ENCODE measurements around the gene CHM.
"Not testable (repeated sequence)": the region's sequence is repeated elsewhere in the genome, so short reads cannot be mapped to it uniquely, and the experiment has no call there.

Gene CHM

GRCh38 chrX:85963736-85964135 lies 83.6 kb downstream of the CHM start:
- Histone ChIP-seq H3K27ac (no peak overlapping the region), H3K4me3 (no peak overlapping the region), H3K4me1 (peaks cover 0 to 44% (median 0%) of the 10 kb centered on the region in 10 experiments; a peak in 4 of 20 replicates), H3K4me2 (peak overlapping the region in 2 of 11 experiments; percentile 43 to 47; a peak in 3 of 22 replicates), H3K9ac (no peak overlapping the region), H3K36me3 (no peaks in the 10 kb centered on the region; a peak in 1 of 22 replicates), H3K27me3 (peaks cover 60 to 100% (median 93%) of the 10 kb centered on the region in 11 experiments), H4K20me1 (no peaks in the 10 kb centered on the region; a peak in 1 of 22 replicates), H3K9me3 (replicated peaks in 1 of 11) (no peaks in the 10 kb centered on the region)
- TF ChIP-seq Cebpa-rat (IDR thresholded peaks at IDR 0.05), result no peak

DNA sequence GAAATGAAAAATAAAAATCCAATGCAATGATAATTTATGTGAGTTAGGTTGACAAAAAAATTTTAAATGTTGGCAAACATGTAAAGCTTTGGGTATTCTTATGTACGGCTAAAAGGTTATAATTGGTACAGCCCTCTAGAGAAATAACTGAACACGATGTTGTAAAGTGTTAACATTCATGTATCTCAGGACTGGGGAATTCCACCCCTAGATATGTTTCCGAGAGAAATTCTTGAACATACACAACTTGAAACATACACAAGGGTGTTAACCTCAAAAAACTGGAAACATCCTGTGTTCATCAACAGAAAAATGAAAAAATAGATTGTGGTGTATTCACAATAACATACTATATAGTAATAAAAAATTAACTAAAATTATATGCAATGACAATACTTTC lies 91.8 kb downstream of the CHM start:
- H4K20me1 ChIP-seq, result no peaks in the 10 kb centered on the region; a peak in 1 of 22 replicates
- H3K27me3 ChIP-seq, result peaks cover 26 to 99% (median 81%) of the 10 kb centered on the region in 11 experiments
- peaks cover 12 to 43% (median 19%) of the 10 kb centered on the region in 11 experiments; a peak in 19 of 22 replicates for H3K9me3 ChIP-seq (replicated peaks in 1 of 11)
- no peaks in the 10 kb centered on the region for H3K4me1 ChIP-seq
- no peak overlapping the region for H3K4me3 ChIP-seq
- H3K36me3 ChIP-seq, result peaks cover 0 to 48% (median 11%) of the 10 kb centered on the region in 11 experiments; a peak in 11 of 22 replicates
- TF ChIP-seq Cebpa-rat (IDR thresholded peaks at IDR 0.05), result no peak
- no peak overlapping the region for H3K9ac ChIP-seq
- no peak overlapping the region for H3K27ac ChIP-seq
- H3K4me2 ChIP-seq, result no peak overlapping the region

DNA sequence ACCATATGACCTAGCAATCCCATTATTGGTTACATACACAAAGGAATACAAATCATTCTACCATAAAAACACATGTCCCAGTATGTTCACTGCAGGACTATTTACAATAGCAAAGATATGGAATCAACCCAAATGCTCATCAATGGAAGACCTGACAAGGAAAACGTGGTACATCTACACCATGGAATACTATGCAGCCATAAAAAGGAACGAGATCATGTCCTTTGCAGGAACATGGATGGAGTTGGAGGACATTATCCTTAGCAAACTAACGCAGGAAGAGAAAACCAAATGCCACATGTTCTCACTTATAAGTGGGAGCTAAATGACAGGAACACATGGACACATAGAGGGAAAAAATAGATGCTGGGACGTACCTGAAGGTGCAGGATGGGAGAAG lies 102.6 kb downstream of the CHM start:
- peaks cover 53 to 93% (median 86%) of the 10 kb centered on the region in 11 experiments for H3K27me3 ChIP-seq
- H4K20me1 ChIP-seq, H3K4me2 ChIP-seq, H3K4me3 ChIP-seq, H3K27ac ChIP-seq, H3K9ac ChIP-seq, H3K4me1 ChIP-seq: not testable (repeated sequence)
- peaks cover 18 to 35% (median 28%) of the 10 kb centered on the region in 11 experiments; a peak in 21 of 22 replicates for H3K36me3 ChIP-seq
- H3K9me3 ChIP-seq (replicated peaks in 1 of 11), result peaks cover 28 to 33% (median 32%) of the 10 kb centered on the region in 11 experiments

DNA sequence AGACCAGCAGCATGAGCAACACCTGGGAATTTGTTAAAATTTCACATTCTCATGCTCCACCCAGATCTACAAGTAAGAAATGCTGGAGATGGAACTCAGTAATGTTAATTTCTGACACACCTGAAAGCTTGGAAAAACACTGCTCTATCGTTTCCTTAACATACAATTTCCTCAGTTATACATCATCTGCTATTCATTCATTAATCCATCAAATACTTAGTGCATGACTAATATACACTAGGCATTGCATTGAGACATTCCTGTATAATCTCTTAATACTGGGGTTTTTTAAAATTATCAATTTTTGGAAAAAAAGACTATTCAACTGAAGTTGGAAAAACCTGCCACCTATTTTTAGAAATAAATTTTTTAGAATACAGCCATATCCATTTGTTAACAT lies 106.1 kb downstream of the CHM start:
- peaks cover 0 to 10% (median 0%) of the 10 kb centered on the region in 10 experiments; a peak in 2 of 20 replicates for H3K4me1 ChIP-seq
- H3K4me3 ChIP-seq, result no peak overlapping the region
- peaks cover 25 to 94% (median 84%) of the 10 kb centered on the region in 11 experiments for H3K27me3 ChIP-seq
- H4K20me1 ChIP-seq, result 0 out of 22 replicates have a peak, but pooled peaks cover 0 to 9% (median 0%) of the 10 kb centered on the region in 11 experiments
- H3K27ac ChIP-seq, result no peak overlapping the region
- H3K9me3 ChIP-seq (replicated peaks in 1 of 11), result peaks cover 16 to 21% (median 19%) of the 10 kb centered on the region in 11 experiments
- H3K9ac ChIP-seq, result no peak overlapping the region
- peaks cover 6 to 19% (median 14%) of the 10 kb centered on the region in 11 experiments; a peak in 19 of 22 replicates for H3K36me3 ChIP-seq
- TF ChIP-seq Cebpa-rat (IDR thresholded peaks at IDR 0.05), result no peak
- no peak overlapping the region for H3K4me2 ChIP-seq

DNA sequence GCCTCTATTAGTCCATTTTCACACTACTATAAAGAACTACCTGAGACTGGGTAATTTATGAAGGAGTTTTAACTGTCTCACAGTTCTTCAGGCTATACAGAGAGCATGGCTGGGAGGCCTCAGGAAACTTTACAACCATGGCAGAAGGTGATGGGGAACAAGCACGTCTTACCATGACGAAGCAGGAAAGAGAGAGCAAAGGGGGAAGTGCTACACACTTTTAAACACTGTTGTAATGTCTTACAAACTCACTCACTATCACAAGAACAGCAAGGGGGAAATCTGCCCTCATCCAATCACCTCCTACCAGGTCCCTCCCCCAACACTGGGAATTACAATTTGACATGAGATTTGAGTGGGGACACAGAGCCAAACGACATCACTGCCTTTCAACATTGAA lies 107.4 kb downstream of the CHM start:
- H3K27ac ChIP-seq, H4K20me1 ChIP-seq, H3K36me3 ChIP-seq, H3K4me1 ChIP-seq, H3K4me2 ChIP-seq, H3K4me3 ChIP-seq, H3K9ac ChIP-seq: not testable (repeated sequence)
- peaks cover 3 to 11% (median 7%) of the 10 kb centered on the region in 11 experiments for H3K9me3 ChIP-seq (replicated peaks in 1 of 11)
- H3K27me3 ChIP-seq, result peaks cover 22 to 94% (median 84%) of the 10 kb centered on the region in 11 experiments

DNA sequence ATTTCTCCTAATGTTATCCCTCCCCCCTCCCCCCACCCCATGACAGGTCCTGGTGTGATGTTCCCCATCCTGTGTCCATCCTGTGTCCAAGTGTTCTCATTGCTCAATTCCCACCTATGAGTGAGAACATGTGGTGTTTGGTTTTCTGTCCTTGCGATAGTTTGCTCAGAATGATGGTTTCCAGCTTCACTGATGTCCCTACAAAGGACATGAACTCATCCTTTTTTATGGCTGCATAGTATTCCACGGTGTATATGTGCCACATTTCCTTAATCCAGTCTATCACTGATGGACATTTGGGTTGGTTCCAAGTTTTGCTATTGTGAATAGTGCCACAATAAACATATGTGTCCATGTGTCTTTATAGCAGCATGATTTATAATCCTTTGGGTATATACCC lies 113.0 kb downstream of the CHM start:
- not testable (repeated sequence) for H3K4me2 ChIP-seq; H3K4me3 ChIP-seq; H3K36me3 ChIP-seq; H4K20me1 ChIP-seq; H3K9ac ChIP-seq; H3K27ac ChIP-seq; H3K4me1 ChIP-seq; H3K9me3 ChIP-seq (replicated peaks in 1 of 11)
- H3K27me3 ChIP-seq, result peaks cover 45 to 93% (median 86%) of the 10 kb centered on the region in 11 experiments

DNA sequence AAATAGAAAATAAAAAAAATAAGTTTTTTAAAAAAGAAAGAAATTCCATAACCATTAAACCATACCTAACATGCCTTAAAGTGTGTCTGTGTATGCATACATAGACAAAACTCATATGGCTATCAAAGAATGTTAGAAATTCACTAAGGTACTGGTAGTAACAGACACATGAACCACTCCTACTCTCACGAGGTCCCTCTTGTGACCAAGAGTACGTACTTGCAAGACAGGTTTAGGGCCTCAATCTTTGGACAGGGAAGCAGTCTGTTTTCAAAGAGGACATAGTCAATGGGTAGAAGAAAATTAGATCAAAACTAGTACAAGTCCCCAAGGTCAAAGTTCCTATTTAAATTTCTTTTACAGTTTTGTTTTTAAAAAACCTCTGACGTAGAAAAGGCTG lies 117.3 kb downstream of the CHM start:
- H4K20me1 ChIP-seq, result peaks cover 0 to 2% (median 0%) of the 10 kb centered on the region in 11 experiments; a peak in 1 of 22 replicates
- no peak overlapping the region for H3K4me2 ChIP-seq
- peaks cover 0 to 4% (median 0%) of the 10 kb centered on the region in 11 experiments; a peak in 3 of 22 replicates for H3K36me3 ChIP-seq
- peaks cover 57 to 93% (median 90%) of the 10 kb centered on the region in 11 experiments for H3K27me3 ChIP-seq
- H3K9ac ChIP-seq, result no peak overlapping the region
- no peak for TF ChIP-seq Cebpa-rat (IDR thresholded peaks at IDR 0.05)
- no peaks in the 10 kb centered on the region for H3K4me1 ChIP-seq
- H3K27ac ChIP-seq, result no peak overlapping the region
- H3K4me3 ChIP-seq, result no peak overlapping the region
- H3K9me3 ChIP-seq (replicated peaks in 1 of 11), result peaks cover 0 to 4% (median 3%) of the 10 kb centered on the region in 11 experiments; a peak in 4 of 22 replicates

GRCh38 chrX:85928606-85929005 lies 118.8 kb downstream of the CHM start:
- Histone ChIP-seq H3K4me2 (no peak overlapping the region), H3K4me3 (no peak overlapping the region), H3K36me3 (no peaks in the 10 kb centered on the region; a peak in 1 of 22 replicates), H3K9me3 (replicated peaks in 1 of 11) (no peaks in the 10 kb centered on the region), H3K27me3 (peaks cover 66 to 100% (median 95%) of the 10 kb centered on the region in 11 experiments), H3K4me1 (no peaks in the 10 kb centered on the region), H3K27ac (no peak overlapping the region), H3K9ac (no peak overlapping the region), H4K20me1 (no peaks in the 10 kb centered on the region; a peak in 1 of 22 replicates)
- TF ChIP-seq Cebpa-rat (IDR thresholded peaks at IDR 0.05), result no peak

DNA sequence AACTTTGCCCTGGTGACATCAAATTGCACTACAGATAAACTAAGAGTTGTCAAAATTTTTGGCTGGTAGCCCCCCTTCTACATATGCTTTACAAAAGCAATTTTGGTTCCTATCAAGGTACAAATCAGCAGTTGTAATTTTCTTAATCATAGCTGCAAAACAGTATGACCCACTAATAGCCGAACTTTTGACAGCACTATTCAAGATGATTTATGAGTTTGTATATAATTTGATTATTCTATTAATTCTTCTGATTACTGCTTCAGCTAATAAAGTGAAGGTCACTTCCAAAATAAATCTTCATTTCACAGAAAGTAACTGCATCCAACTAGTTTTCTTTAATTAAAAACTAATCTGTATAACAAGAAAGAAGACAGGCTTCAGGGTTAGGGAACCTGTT lies 119.6 kb downstream of the CHM start:
- H3K4me1 ChIP-seq, result no peaks in the 10 kb centered on the region
- no peak overlapping the region for H3K4me2 ChIP-seq
- H3K27ac ChIP-seq, result no peak overlapping the region
- no peaks in the 10 kb centered on the region; a peak in 1 of 22 replicates for H4K20me1 ChIP-seq
- H3K4me3 ChIP-seq, result no peak overlapping the region
- no peak for TF ChIP-seq Cebpa-rat (IDR thresholded peaks at IDR 0.05)
- H3K27me3 ChIP-seq, result peaks cover 63 to 98% (median 94%) of the 10 kb centered on the region in 11 experiments
- no peaks in the 10 kb centered on the region for H3K9me3 ChIP-seq (replicated peaks in 1 of 11)
- no peaks in the 10 kb centered on the region; a peak in 2 of 22 replicates for H3K36me3 ChIP-seq
- no peak overlapping the region for H3K9ac ChIP-seq

GRCh38 chrX:85922821-85923220 lies 124.5 kb downstream of the CHM start:
- Histone ChIP-seq H3K9ac (no peak overlapping the region), H3K27ac (no peak overlapping the region), H3K27me3 (peaks cover 29 to 80% (median 62%) of the 10 kb centered on the region in 11 experiments; a peak in 21 of 22 replicates), H3K9me3 (replicated peaks in 1 of 11) (peaks cover 0 to 8% (median 0%) of the 10 kb centered on the region in 11 experiments; a peak in 5 of 22 replicates), H3K4me3 (no peak overlapping the region), H3K4me1 (no peaks in the 10 kb centered on the region), H3K36me3 (no peaks in the 10 kb centered on the region; a peak in 2 of 22 replicates), H4K20me1 (no peaks in the 10 kb centered on the region; a peak in 2 of 22 replicates), H3K4me2 (no peak overlapping the region)
- no peak for TF ChIP-seq Cebpa-rat (IDR thresholded peaks at IDR 0.05)

DNA sequence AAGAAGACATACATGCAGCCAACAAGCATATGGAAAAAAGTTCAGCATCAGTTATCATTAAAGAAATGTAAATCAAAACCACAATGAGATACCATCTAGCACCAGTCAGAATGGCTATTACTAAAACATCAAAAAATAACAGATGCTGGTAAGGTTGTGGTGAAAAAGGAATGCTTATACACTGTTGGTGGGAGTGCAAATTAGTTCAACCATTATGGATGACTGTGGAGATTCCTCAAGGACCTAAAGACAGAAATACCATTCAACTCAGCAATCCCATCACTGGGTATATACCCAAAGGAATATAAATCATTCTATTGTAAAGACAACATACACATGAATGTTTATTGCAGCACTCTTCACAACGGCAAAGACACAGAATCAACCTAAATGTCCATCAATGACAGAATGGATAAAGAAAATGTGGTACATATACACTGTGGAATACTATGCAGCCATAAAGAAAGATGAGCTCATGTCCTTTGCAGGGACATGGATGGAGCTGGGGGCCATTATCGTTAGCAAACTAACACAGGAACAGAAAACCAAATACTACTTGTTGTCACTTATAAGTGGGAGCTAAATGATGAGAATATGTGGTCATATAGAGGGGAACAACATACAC lies 130.6 kb downstream of the CHM start:
- H4K20me1 ChIP-seq, result peaks cover 0 to 14% (median 7%) of the 10 kb centered on the region in 11 experiments; a peak in 10 of 22 replicates
- peaks cover 5 to 29% (median 15%) of the 10 kb centered on the region in 11 experiments; a peak in 14 of 22 replicates for H3K9me3 ChIP-seq (replicated peaks in 1 of 11)
- H3K4me2 ChIP-seq, H3K27ac ChIP-seq, H3K4me3 ChIP-seq, H3K9ac ChIP-seq, H3K36me3 ChIP-seq, H3K4me1 ChIP-seq: not testable (repeated sequence)
- H3K27me3 ChIP-seq, result peaks cover 8 to 78% (median 64%) of the 10 kb centered on the region in 11 experiments; a peak in 19 of 22 replicates

Measured in BLaER1 treated with 17β-estradiol and CSF1 and Interleukin-3, amounts not matched to agents 10 nM and 100 nM (cell line).